NCI-H1092 treated with DMSO at 0.1 percent for 48 hours (cell line): ENCODE results near the gene CEMIP2.

ENCODE experiments used
- DNase-seq: peaks from one replicate; lab custom pipeline; 2025; lab: John Stamatoyannopoulos, UW

The CEMIP2 gene

GRCh38 chr9:71646131-71646530 lies 122.2 kb downstream of the CEMIP2 start:
- DNase-seq, result no peak

- DNase-seq, result no peak
Measured at GRCh38 chr9:71644819-71645362, 123.4 kb downstream of the CEMIP2 start.

GRCh38 chr9:71643330-71643729 lies 125.0 kb downstream of the CEMIP2 start:
- no peak for DNase-seq

GRCh38 chr9:71642056-71642455 lies 126.3 kb downstream of the CEMIP2 start:
- no peak for DNase-seq

GRCh38 chr9:71638627-71639026 lies 129.7 kb downstream of the CEMIP2 start:
- DNase-seq, result no peak

- DNase-seq, result no peak
Measured at GRCh38 chr9:71637926-71638325, 130.4 kb downstream of the CEMIP2 start.

GRCh38 chr9:71637375-71637774 lies 130.9 kb downstream of the CEMIP2 start:
- no peak for DNase-seq

GRCh38 chr9:71636143-71636839 lies 132.0 kb downstream of the CEMIP2 start:
- no peak for DNase-seq

- DNase-seq, result no peak
Measured at GRCh38 chr9:71634752-71635151, 133.6 kb downstream of the CEMIP2 start.
